ENCODE measurements around the gene BIRC5.

BIRC5 gene

DNA sequence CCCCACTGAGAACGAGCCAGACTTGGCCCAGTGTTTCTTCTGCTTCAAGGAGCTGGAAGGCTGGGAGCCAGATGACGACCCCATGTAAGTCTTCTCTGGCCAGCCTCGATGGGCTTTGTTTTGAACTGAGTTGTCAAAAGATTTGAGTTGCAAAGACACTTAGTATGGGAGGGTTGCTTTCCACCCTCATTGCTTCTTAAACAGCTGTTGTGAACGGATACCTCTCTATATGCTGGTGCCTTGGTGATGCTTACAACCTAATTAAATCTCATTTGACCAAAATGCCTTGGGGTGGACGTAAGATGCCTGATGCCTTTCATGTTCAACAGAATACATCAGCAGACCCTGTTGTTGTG is 631 bp downstream of the BIRC5 start:
- POLR2A ChIA-PET = no interaction called here

DNA sequence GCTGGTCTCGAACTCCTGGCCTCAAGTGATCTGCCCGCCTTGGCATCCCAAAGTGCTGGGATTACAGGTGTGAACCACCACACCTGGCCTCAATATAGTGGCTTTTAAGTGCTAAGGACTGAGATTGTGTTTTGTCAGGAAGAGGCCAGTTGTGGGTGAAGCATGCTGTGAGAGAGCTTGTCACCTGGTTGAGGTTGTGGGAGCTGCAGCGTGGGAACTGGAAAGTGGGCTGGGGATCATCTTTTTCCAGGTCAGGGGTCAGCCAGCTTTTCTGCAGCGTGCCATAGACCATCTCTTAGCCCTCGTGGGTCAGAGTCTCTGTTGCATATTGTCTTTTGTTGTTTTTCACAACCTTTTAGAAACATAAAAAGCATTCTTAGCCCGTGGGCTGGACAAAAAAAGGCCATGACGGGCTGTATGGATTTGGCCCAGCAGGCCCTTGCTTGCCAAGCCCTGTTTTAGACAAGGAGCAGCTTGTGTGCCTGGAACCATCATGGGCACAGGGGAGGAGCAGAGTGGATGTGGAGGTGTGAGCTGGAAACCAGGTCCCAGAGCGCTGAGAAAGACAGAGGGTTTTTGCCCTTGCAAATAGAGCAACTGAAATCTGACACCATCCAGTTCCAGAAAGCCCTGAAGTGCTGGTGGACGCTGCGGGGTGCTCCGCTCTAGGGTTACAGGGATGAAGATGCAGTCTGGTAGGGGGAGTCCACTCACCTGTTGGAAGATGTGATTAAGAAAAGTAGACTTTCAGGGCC is 5.5 kb downstream of the BIRC5 start:
- ChIA-PET POLR2A (no interaction called here), CTCF (interaction anchor here (2.0 kb wide), 1 partner anchor 31 kb away, joined by 10 read pairs; no protein-coding TSS in a partner anchor)
- TF ChIP-seq, protein P1, sequence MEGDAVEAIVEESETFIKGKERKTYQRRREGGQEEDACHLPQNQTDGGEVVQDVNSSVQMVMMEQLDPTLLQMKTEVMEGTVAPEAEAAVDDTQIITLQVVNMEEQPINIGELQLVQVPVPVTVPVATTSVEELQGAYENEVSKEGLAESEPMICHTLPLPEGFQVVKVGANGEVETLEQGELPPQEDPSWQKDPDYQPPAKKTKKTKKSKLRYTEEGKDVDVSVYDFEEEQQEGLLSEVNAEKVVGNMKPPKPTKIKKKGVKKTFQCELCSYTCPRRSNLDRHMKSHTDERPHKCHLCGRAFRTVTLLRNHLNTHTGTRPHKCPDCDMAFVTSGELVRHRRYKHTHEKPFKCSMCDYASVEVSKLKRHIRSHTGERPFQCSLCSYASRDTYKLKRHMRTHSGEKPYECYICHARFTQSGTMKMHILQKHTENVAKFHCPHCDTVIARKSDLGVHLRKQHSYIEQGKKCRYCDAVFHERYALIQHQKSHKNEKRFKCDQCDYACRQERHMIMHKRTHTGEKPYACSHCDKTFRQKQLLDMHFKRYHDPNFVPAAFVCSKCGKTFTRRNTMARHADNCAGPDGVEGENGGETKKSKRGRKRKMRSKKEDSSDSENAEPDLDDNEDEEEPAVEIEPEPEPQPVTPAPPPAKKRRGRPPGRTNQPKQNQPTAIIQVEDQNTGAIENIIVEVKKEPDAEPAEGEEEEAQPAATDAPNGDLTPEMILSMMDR (IDR thresholded peaks at IDR 0.05; ENCODE audit: insufficient read depth, low read length, missing control alignments) = no peak
- DNase-seq (ENCODE audit: low read depth, low spot score) = no peak
- no peak overlapping the region for H3K4me3 ChIP-seq (ENCODE audit: low read depth, low read length)

More for the DNA sequence above, 631 bp downstream of the BIRC5 start:
- TF ChIP-seq, protein P1 (IDR thresholded peaks at IDR 0.05; ENCODE audit: insufficient read depth, low read length, missing control alignments) = no peak
- peak overlapping the region; percentile 79 for H3K4me3 ChIP-seq (ENCODE audit: low read depth, low read length)
- CTCF ChIA-PET = interaction anchor here (1.0 kb wide), 1 partner anchor 102 kb away, joined by 3 read pairs; no protein-coding TSS in a partner anchor
- no peak for DNase-seq (ENCODE audit: low read depth, low spot score)

DNA sequence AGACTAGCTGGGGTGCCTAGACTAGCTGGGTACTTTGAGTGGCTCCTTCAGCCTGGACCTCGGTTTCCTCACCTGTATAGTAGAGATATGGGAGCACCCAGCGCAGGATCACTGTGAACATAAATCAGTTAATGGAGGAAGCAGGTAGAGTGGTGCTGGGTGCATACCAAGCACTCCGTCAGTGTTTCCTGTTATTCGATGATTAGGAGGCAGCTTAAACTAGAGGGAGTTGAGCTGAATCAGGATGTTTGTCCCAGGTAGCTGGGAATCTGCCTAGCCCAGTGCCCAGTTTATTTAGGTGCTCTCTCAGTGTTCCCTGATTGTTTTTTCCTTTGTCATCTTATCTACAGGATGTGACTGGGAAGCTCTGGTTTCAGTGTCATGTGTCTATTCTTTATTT is 9.0 kb downstream of the BIRC5 start:
- no peak for DNase-seq (ENCODE audit: low read depth, low spot score)
- ChIA-PET CTCF (interaction anchor here (8.2 kb wide), 1 partner anchor 28 kb away, joined by 55 read pairs; no protein-coding TSS in a partner anchor), POLR2A (no interaction called here)
- no peak overlapping the region for H3K4me3 ChIP-seq (ENCODE audit: low read depth, low read length)
- TF ChIP-seq, protein P1 (IDR thresholded peaks at IDR 0.05; ENCODE audit: insufficient read depth, low read length, missing control alignments) = no peak

DNA sequence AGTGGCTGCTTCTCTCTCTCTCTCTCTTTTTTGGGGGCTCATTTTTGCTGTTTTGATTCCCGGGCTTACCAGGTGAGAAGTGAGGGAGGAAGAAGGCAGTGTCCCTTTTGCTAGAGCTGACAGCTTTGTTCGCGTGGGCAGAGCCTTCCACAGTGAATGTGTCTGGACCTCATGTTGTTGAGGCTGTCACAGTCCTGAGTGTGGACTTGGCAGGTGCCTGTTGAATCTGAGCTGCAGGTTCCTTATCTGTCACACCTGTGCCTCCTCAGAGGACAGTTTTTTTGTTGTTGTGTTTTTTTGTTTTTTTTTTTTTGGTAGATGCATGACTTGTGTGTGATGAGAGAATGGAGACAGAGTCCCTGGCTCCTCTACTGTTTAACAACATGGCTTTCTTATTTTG is 9.7 kb downstream of the BIRC5 start:
- TF ChIP-seq, protein P1 (IDR thresholded peaks at IDR 0.05; ENCODE audit: insufficient read depth, low read length, missing control alignments) = no peak
- POLR2A ChIA-PET = no interaction called here
- CTCF ChIA-PET = interaction anchor here (8.2 kb wide), 1 partner anchor 27 kb away, joined by 55 read pairs; no protein-coding TSS in a partner anchor
- no peak for DNase-seq (ENCODE audit: low read depth, low spot score)
- H3K4me3 ChIP-seq (ENCODE audit: low read depth, low read length) = no peak overlapping the region

DNA sequence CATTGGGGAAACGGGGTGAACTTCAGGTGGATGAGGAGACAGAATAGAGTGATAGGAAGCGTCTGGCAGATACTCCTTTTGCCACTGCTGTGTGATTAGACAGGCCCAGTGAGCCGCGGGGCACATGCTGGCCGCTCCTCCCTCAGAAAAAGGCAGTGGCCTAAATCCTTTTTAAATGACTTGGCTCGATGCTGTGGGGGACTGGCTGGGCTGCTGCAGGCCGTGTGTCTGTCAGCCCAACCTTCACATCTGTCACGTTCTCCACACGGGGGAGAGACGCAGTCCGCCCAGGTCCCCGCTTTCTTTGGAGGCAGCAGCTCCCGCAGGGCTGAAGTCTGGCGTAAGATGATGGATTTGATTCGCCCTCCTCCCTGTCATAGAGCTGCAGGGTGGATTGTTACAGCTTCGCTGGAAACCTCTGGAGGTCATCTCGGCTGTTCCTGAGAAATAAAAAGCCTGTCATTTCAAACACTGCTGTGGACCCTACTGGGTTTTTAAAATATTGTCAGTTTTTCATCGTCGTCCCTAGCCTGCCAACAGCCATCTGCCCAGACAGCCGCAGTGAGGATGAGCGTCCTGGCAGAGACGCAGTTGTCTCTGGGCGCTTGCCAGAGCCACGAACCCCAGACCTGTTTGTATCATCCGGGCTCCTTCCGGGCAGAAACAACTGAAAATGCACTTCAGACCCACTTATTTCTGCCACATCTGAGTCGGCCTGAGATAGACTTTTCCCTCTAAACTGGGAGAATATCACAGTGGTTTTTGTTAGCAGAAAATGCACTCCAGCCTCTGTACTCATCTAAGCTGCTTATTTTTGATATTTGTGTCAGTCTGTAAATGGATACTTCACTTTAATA is 10.4 kb downstream of the BIRC5 start:
- TF ChIP-seq, protein P1 (IDR thresholded peaks at IDR 0.05; ENCODE audit: insufficient read depth, low read length, missing control alignments) = no peak
- H3K4me3 ChIP-seq (ENCODE audit: low read depth, low read length) = no peak overlapping the region
- no peak for DNase-seq (ENCODE audit: low read depth, low spot score)
- ChIA-PET POLR2A (no interaction called here), CTCF (interaction anchor here (8.2 kb wide), 1 partner anchor 27 kb away, joined by 55 read pairs; no protein-coding TSS in a partner anchor)

Measured in AG04449 (cell line).